Measurements from ENCODE around the gene TMPRSS13. TPM values are rescaled to one million over a fixed set of nuclear protein-coding genes. Genes with fewer than 3 reads are reported as not detected.

TMPRSS13 gene
- total RNA-seq, 2 experiments from 2014 or later = 0.79 to 1.1 TPM

- H3K4me1 ChIP-seq (ENCODE audit: insufficient read depth, low read length, poor library complexity, severe bottlenecking) = no peaks in the 10 kb centered on the region
- BruUV-seq (replicated peaks) = no TSS peak
- POLR2A ChIA-PET = no interaction called here
These were observed 18.7 kb downstream of the TMPRSS13 start for GRCh38 chr11:117910525-117910924.

GRCh38 chr11:117909611-117910382, 19.4 kb downstream of the TMPRSS13 start:
- Histone ChIP-seq H3K4me3 (ENCODE audit: low read depth, low read length, poor library complexity, severe bottlenecking) (no peak overlapping the region), H4K20me1 (ENCODE audit: insufficient read depth, low read length) (no peaks in the 10 kb centered on the region), H3K36me3 (ENCODE audit: insufficient read depth, low read length) (no peaks in the 10 kb centered on the region), H3K79me2 (ENCODE audit: insufficient read depth, low read depth, low read length) (no peaks in the 10 kb centered on the region), H3K4me1 (ENCODE audit: insufficient read depth, low read length, poor library complexity, severe bottlenecking) (no peaks in the 10 kb centered on the region), H3K4me2 (ENCODE audit: low read length) (no peak overlapping the region), H3K9me3 (ENCODE audit: low read length) (no peaks in the 10 kb centered on the region), H3K9me2 (ENCODE audit: insufficient read depth, low read length) (no peaks in the 10 kb centered on the region), H2AFZ (ENCODE audit: low read length) (no peak overlapping the region), H3K27ac (ENCODE audit: low read depth, low read length, poor library complexity, severe bottlenecking) (no peak overlapping the region)
- ChIA-PET CTCF (ENCODE audit: unreplicated experiment) (no interaction called here), POLR2A (no interaction called here)
- intact Hi-C loops (cut with micrococcal nuclease; ENCODE audit: unreplicated experiment) = no loop called here
- BruUV-seq (replicated peaks) = no TSS peak
- no peak for DNase-seq (ENCODE audit: low spot score)
- TF ChIP-seq EZH2phosphoT487 (IDR thresholded peaks at IDR 0.05; ENCODE audit: borderline replicate concordance, low read depth, low read length) (no peak), CTCF (conservative IDR thresholded peaks at IDR 0.05; ENCODE audit: low read length) (no peak)

More at GRCh38 chr11:117910525-117910924, 18.7 kb downstream of the TMPRSS13 start:
- DNase-seq (ENCODE audit: low spot score) = no peak
- intact Hi-C loops (cut with micrococcal nuclease; ENCODE audit: unreplicated experiment) = no loop called here
- no peaks in the 10 kb centered on the region for H3K9me3 ChIP-seq (ENCODE audit: low read length)
- no peak overlapping the region for H3K4me3 ChIP-seq (ENCODE audit: low read depth, low read length, poor library complexity, severe bottlenecking)
- TF ChIP-seq CTCF (conservative IDR thresholded peaks at IDR 0.05; ENCODE audit: low read length) (no peak), EZH2phosphoT487 (IDR thresholded peaks at IDR 0.05; ENCODE audit: borderline replicate concordance, low read depth, low read length) (no peak)
- no peak overlapping the region for H3K27ac ChIP-seq (ENCODE audit: low read depth, low read length, poor library complexity, severe bottlenecking)
- H3K36me3 ChIP-seq (ENCODE audit: insufficient read depth, low read length) = no peaks in the 10 kb centered on the region
- H3K9me2 ChIP-seq (ENCODE audit: insufficient read depth, low read length) = no peaks in the 10 kb centered on the region
- H2AFZ ChIP-seq (ENCODE audit: low read length) = no peak overlapping the region
- CTCF ChIA-PET (ENCODE audit: unreplicated experiment) = no interaction called here
- no peaks in the 10 kb centered on the region for H3K79me2 ChIP-seq (ENCODE audit: insufficient read depth, low read depth, low read length)
- no peaks in the 10 kb centered on the region for H4K20me1 ChIP-seq (ENCODE audit: insufficient read depth, low read length)
- no peak overlapping the region for H3K4me2 ChIP-seq (ENCODE audit: low read length)

- H2AFZ ChIP-seq (ENCODE audit: low read length) = no peak overlapping the region
- H3K36me3 ChIP-seq (ENCODE audit: insufficient read depth, low read length) = no peaks in the 10 kb centered on the region
- H3K9me2 ChIP-seq (ENCODE audit: insufficient read depth, low read length) = no peaks in the 10 kb centered on the region
- intact Hi-C loops (cut with micrococcal nuclease; ENCODE audit: unreplicated experiment) = no loop called here
- no peaks in the 10 kb centered on the region for H3K79me2 ChIP-seq (ENCODE audit: insufficient read depth, low read depth, low read length)
- TF ChIP-seq EZH2phosphoT487 (IDR thresholded peaks at IDR 0.05; ENCODE audit: borderline replicate concordance, low read depth, low read length) (no peak), CTCF (conservative IDR thresholded peaks at IDR 0.05; ENCODE audit: low read length) (no peak)
- no peak overlapping the region for H3K27ac ChIP-seq (ENCODE audit: low read depth, low read length, poor library complexity, severe bottlenecking)
- H3K9me3 ChIP-seq (ENCODE audit: low read length) = no peaks in the 10 kb centered on the region
- POLR2A ChIA-PET = no interaction called here
- no peak for DNase-seq (ENCODE audit: low spot score)
- no TSS peak for BruUV-seq (replicated peaks)
- H4K20me1 ChIP-seq (ENCODE audit: insufficient read depth, low read length) = no peaks in the 10 kb centered on the region
- CTCF ChIA-PET (ENCODE audit: unreplicated experiment) = no interaction called here
- no peak overlapping the region for H3K4me2 ChIP-seq (ENCODE audit: low read length)
- no peak overlapping the region for H3K4me3 ChIP-seq (ENCODE audit: low read depth, low read length, poor library complexity, severe bottlenecking)
- H3K4me1 ChIP-seq (ENCODE audit: insufficient read depth, low read length, poor library complexity, severe bottlenecking) = no peaks in the 10 kb centered on the region
These were observed 20.1 kb downstream of the TMPRSS13 start for GRCh38 chr11:117908959-117909610.

Data from OCI-LY7 (cell line).